Heart right ventricle (tissue), 16 donors: ENCODE data around the gene IL16. TPM values are rescaled to one million over a fixed set of nuclear protein-coding genes. Genes with fewer than 3 reads are reported as not detected.

Source experiments
- ATAC-seq, 8 donors: fragments of 200-7000 bp; cut with Tn5 transposase; one replicate each; pipeline ENCODE4 v1.9.1; 2020; ENCODE audit warnings: mild to moderate bottlenecking in 8 of 8, moderate library complexity in 8 of 8, moderate number of reproducible peaks in 1 of 8
- DNase-seq, 2 donors: peaks; one replicate each; pipeline ENCODE4 v3.0.0-alpha.2; 2020
- H3K27ac ChIP-seq, 10 donors: fragments of 200-600 bp; sonication (generic) in 2 of 10; one replicate each; pipeline versions ENCODE4 v1.5.0 to v1.8.0; 2020 to 2022; ENCODE audit warnings: mild to moderate bottlenecking in 3 of 10
- H3K27me3 ChIP-seq, 7 donors: fragments of 200-600 bp; one replicate each; pipeline ENCODE4 v1.8.0; 2021 to 2022; ENCODE audit warnings: mild to moderate bottlenecking in 2 of 7
- H3K36me3 ChIP-seq, 9 donors: fragments of 200-600 bp; sonication (generic) in 1 of 9; one replicate each; pipeline versions ENCODE4 v1.5.0 to v1.8.0; 2020 to 2022; ENCODE audit warnings: mild to moderate bottlenecking in 2 of 9
- H3K4me1 ChIP-seq, 9 donors: fragments of 200-600 bp; sonication (generic) in 1 of 9; one replicate each; pipeline versions ENCODE4 v1.5.0 to v1.8.0; 2020 to 2022; ENCODE audit warnings: mild to moderate bottlenecking in 4 of 9
- H3K4me3 ChIP-seq, 10 donors: fragments of 200-600 bp; sonication (generic) in 2 of 10; one replicate each; pipeline versions ENCODE4 v1.5.0 to v1.8.0; 2020 to 2022; ENCODE audit warnings: mild to moderate bottlenecking in 7 of 10, moderate library complexity in 2 of 10
- H3K9me3 ChIP-seq, 11 donors: fragments of 200-600 bp in 10 of 11; sonication (generic) in 2 of 11; one replicate each; pipeline versions ENCODE4 v1.5.0 to v1.8.0; 2013 to 2022; ENCODE audit warnings: mild to moderate bottlenecking in 2 of 11, control low read depth in 1 of 11, moderate library complexity in 1 of 11
- CTCF ChIP-seq, 9 donors: fragments of 200-600 bp; sonication (generic) in 2 of 9; IDR thresholded peaks; one replicate each; pipeline versions ENCODE4 v1.5.0 to v1.8.0; 2021 to 2022; ENCODE audit warnings: antibody characterized with exemption in 9 of 9, mild to moderate bottlenecking in 5 of 9, moderate library complexity in 1 of 9
- WGBS, 2 donors: extraction: QIAGEN DNeasy Blood & Tissue Kit; methylation state at CpG; one replicate each; pipeline ENCODE4 v1.1.7; 2013; ENCODE audit warnings: inconsistent platforms in 1 of 2; 5-methylcytosine and 5-hydroxymethylcytosine counted together
- intact Hi-C, 10 donors: fragments of 100-400 bp; cut with DNase I; formaldehyde crosslinking; loops; one replicate each; pipeline versions ENCODE4 v1.11.1 to v1.14.2; 2022
- polyA plus RNA-seq, 2 donors: library from polyadenylated mRNA; stranded (reverse); fragments of 200-250 nt; gene quantifications; one replicate each; pipeline ENCODE4 v1.2.3, GENCODE V29; 2013
- total RNA-seq, 10 donors: library from RNA; stranded (reverse); fragmentation: NEBNext Ultra II Directional in 3 of 10; extraction: Animal tissue kit (Norgen Biotek cat#: 25700) in 3 of 10; gene quantifications; one replicate each; pipeline versions ENCODE4 v1.2.1 to v1.2.4, GENCODE V29; 2021 to 2023
- donor health status: Arrhythmogenic right ventricular cardiomyopathy.
- donor health status: ischemic (EF 13 %, LVEDD 7.1; RV severe dilation, severe dysfunction).
- donor health status: healthy with polysubstance abuse.
- donor health status: DM: no; HTN: yes; CAD: no.
- donor health status: DM: no; HTN: no; CAD: no.
- donor health status: ischemic (EF 25% LVEDD 6.9; RV normal size, moderate dysfunction).
- donor health status: ischemic (EF 25% LVEDD 5.7; RV mildly dilated, moderate dysfunction).
- donor health status: healthy.
- donor health status: DM: yes; HTN: yes; CAD: no.
- donor health status: Ischemic cardiomyopathy.
- donor health status: ischemic (EF 35%, LVEDD 5.7; RV mildly dilated, moderate dysfunction).
- donor health status: nonischemic (EF 11% LVEDD 7.7; RV severe dilation, severe dysfunction).
- donor health status: DM: yes; HTN: yes; CAD: no.
- donor health status: PGD.
- donor health status: ischemic (EF 29% LVEDD 5.4; RV normal size, mild dysfunction).
- donor health status: nonischemic (EF 23%, LVEDD 6.1; RV moderate dilation, normal function).

Gene IL16
- total and polyA plus RNA-seq, 12 donors = 3.3 to 13.1 (median 4.2) TPM

GRCh38 chr15:81321667-81322066, 125.0 kb downstream of the IL16 start:
- intact Hi-C loops = loop anchor here in 1 of 10 donors (5.0 kb wide), 1 partner anchor 44 kb away; no protein-coding TSS in a partner anchor
- H3K36me3 ChIP-seq = peaks cover 0 to 48% (median 7%) of the 10 kb centered on the region in 9 donors
- H3K9me3 ChIP-seq = no peaks in the 10 kb centered on the region
- H3K4me3 ChIP-seq = no peak overlapping the region
- DNase-seq (no peak), ATAC-seq (no peak)
- TF ChIP-seq CTCF (IDR thresholded peaks at IDR 0.05) = no peak
- H3K4me1 ChIP-seq = peaks cover 3 to 27% (median 14%) of the 10 kb centered on the region in 9 donors
- WGBS, 2 donors = 94 to 96% methylated on average over 1 of the region's 1 CpG
- H3K27ac ChIP-seq = no peak overlapping the region
- no peaks in the 10 kb centered on the region for H3K27me3 ChIP-seq

- 75 to 76% methylated on average over 6 of the region's 6 CpGs for WGBS, 2 donors
- Histone ChIP-seq H3K27ac (no peak overlapping the region), H3K4me3 (peak overlapping the region in 6 of 10 donors; percentile 31 to 87 (median 76)), H3K9me3 (no peaks in the 10 kb centered on the region), H3K36me3 (peaks cover 0 to 37% (median 7%) of the 10 kb centered on the region in 9 donors), H3K27me3 (no peaks in the 10 kb centered on the region), H3K4me1 (peaks cover 3 to 37% (median 14%) of the 10 kb centered on the region in 9 donors)
- intact Hi-C loops = loop anchor here in 1 of 10 donors (5.0 kb wide), 1 partner anchor 45 kb away; no protein-coding TSS in a partner anchor
- ATAC-seq (no peak), DNase-seq (no peak)
- no peak for TF ChIP-seq CTCF (IDR thresholded peaks at IDR 0.05)
Observed at GRCh38 chr15:81322676-81323253, 126.1 kb downstream of the IL16 start.

GRCh38 chr15:81323559-81323943, 126.9 kb downstream of the IL16 start:
- intact Hi-C loops = loop anchor here in 1 of 10 donors (5.0 kb wide), 1 partner anchor 46 kb away; no protein-coding TSS in a partner anchor
- H3K9me3 ChIP-seq = no peaks in the 10 kb centered on the region
- no peak for TF ChIP-seq CTCF (IDR thresholded peaks at IDR 0.05)
- H3K27ac ChIP-seq = peak overlapping the region in 9 of 10 donors; percentile 10 to 87 (median 64)
- ATAC-seq (peak in 1 of 8 donors; percentile 11), DNase-seq (no peak)
- WGBS, 2 donors = 14 to 20% methylated on average over 4 of the region's 4 CpGs
- H3K4me1 ChIP-seq = peaks cover 3 to 38% (median 14%) of the 10 kb centered on the region in 9 donors
- H3K27me3 ChIP-seq = no peaks in the 10 kb centered on the region
- H3K36me3 ChIP-seq = peaks cover 0 to 29% (median 7%) of the 10 kb centered on the region in 9 donors
- H3K4me3 ChIP-seq = peak overlapping the region; percentile 45 to 87 (median 76)

- no peak for TF ChIP-seq CTCF (IDR thresholded peaks at IDR 0.05)
- WGBS, 2 donors = 1% methylated on average over 67 of the region's 67 CpGs
- Histone ChIP-seq H3K36me3 (peaks cover 0 to 23% (median 4%) of the 10 kb centered on the region in 9 donors), H3K27ac (peak within 1 kb of the TSS in 9 of 10 donors; percentile 10 to 87 (median 64)), H3K9me3 (no peaks in the 10 kb centered on the region), H3K4me3 (peak within 1 kb of the TSS; percentile 45 to 87 (median 76)), H3K27me3 (no peaks in the 10 kb centered on the region), H3K4me1 (peaks cover 3 to 38% (median 14%) of the 10 kb centered on the region in 9 donors)
- ATAC-seq (peak; percentile 100), DNase-seq (peak; percentile 99)
- intact Hi-C loops = loop anchor here in 1 of 10 donors (5.0 kb wide), 1 partner anchor 47 kb away; no protein-coding TSS in a partner anchor
Observed at GRCh38 chr15:81323944-81324881, 127.5 kb downstream of the IL16 start, which contains the start of gene STARD5. Gene STARD5, minus strand, starts transcription at chr15:81324141. Its CDS starts 42 bp downstream, at chr15:81324099.
